ENCODE measurements around the gene GRIK3.

GRCh38 chr1:36941316-36941978, 92.9 kb downstream of the GRIK3 start:
- TF ChIP-seq CTCF (IDR thresholded peaks at IDR 0.05; ENCODE audit: low read depth, low read length, missing input control) (no peak), REST (IDR thresholded peaks at IDR 0.05) (no peak), FOXA1 (IDR thresholded peaks at IDR 0.05) (no peak), YY1 (IDR thresholded peaks at IDR 0.05) (no peak), ZBTB33 (IDR thresholded peaks at IDR 0.05) (no peak), EGR1 (IDR thresholded peaks at IDR 0.05; ENCODE audit: low read depth in 2 of 2) (no peak)

Measured in liver (tissue), 3 donors.